HEK293 (cell line): Measurements from ENCODE around the gene SCNN1G.

Experiments
- CTCF ChIA-PET: fragments of 350-600 bp; formaldehyde crosslinking; extraction: SDS; loops from one replicate; lab custom pipeline; 2021; ENCODE audit warnings: antibody characterized with exemption; lab: Yijun Ruan, JAX
- POLR2A ChIA-PET: fragments of 300-600 bp; formaldehyde crosslinking; extraction: SDS; loops from one replicate; lab custom pipeline; 2020; ENCODE audit warnings: antibody characterized with exemption, inconsistent platforms; lab: Yijun Ruan, JAX
- H3K27ac ChIP-seq: fragments of 200-500 bp; sonication (Bioruptor generic); 2 replicates; pipeline ENCODE4 v1.5.1; 2014; ENCODE audit warnings: low read depth, low read length, control low read depth, inconsistent platforms; ENCODE audit errors: extremely low read depth
- H3K36me3 ChIP-seq, 2 experiments: fragments of 200-500 bp in 1 of 2; sonication (Bioruptor generic) in 1 of 2; 1 replicate in 1 of 2; 2 replicates in 1 of 2; pipeline ENCODE4 v1.5.1; 2014 to 2017; ENCODE audit warnings: inconsistent platforms in 2 of 2, low read length in 2 of 2; ENCODE audit not compliant: control insufficient read depth in 2 of 2, insufficient read depth in 1 of 2
- H3K4me1 ChIP-seq: fragments of 200-500 bp; sonication (Bioruptor generic); 2 replicates; pipeline ENCODE4 v1.5.1; 2014; ENCODE audit warnings: mild to moderate bottlenecking, low read length, inconsistent platforms; ENCODE audit not compliant: control insufficient read depth, insufficient read depth
- H3K4me3 ChIP-seq: 2 replicates; pipeline ENCODE4 v1.5.1; 2011; ENCODE audit warnings: low read depth, mild to moderate bottlenecking, control low read depth, low read length, moderate library complexity
- H3K9me3 ChIP-seq: fragments of 200-500 bp; sonication (Bioruptor generic); 2 replicates; pipeline ENCODE4 v1.5.1; 2014; ENCODE audit warnings: low read depth, low read length, inconsistent platforms; ENCODE audit not compliant: control insufficient read depth, insufficient read depth
- ELK4 ChIP-seq: IDR thresholded peaks from 2 replicates; pipeline ENCODE4 v1.6.1; 2011; ENCODE audit warnings: mild to moderate bottlenecking, low read depth, low read length, borderline replicate concordance
- KLF8 ChIP-seq: fragments of 450-650 bp; formaldehyde crosslinking; IDR thresholded peaks from 2 replicates; pipeline ENCODE4 v1.5.1; 2016; ENCODE audit warnings: missing biosample characterization, missing genetic modification characterization
- MEIS1 ChIP-seq: sonication (generic); formaldehyde crosslinking; IDR thresholded peaks from 2 replicates; pipeline ENCODE4 v1.8.1; 2022; ENCODE audit warnings: missing genetic modification reagents, mild to moderate bottlenecking, borderline replicate concordance
- OVOL3 ChIP-seq: fragments of 450-650 bp; formaldehyde crosslinking; IDR thresholded peaks from 2 replicates; pipeline ENCODE4 v1.5.1; 2016; ENCODE audit warnings: missing biosample characterization, missing genetic modification characterization
- PATZ1 ChIP-seq: fragments of 450-650 bp; formaldehyde crosslinking; IDR thresholded peaks from 2 replicates; pipeline ENCODE4 v1.5.1; 2016; ENCODE audit warnings: missing biosample characterization, missing genetic modification characterization
- TRIM28 ChIP-seq: IDR thresholded peaks from 2 replicates; pipeline ENCODE4 v1.6.1; 2011; ENCODE audit warnings: low read length, control low read depth, borderline replicate concordance
- WT1 ChIP-seq: fragments of 450-650 bp; formaldehyde crosslinking; IDR thresholded peaks from 2 replicates; pipeline ENCODE4 v1.5.1; 2016; ENCODE audit warnings: missing biosample characterization, missing genetic modification characterization
- ZBTB17 ChIP-seq: fragments of 450-650 bp; formaldehyde crosslinking; IDR thresholded peaks from 2 replicates; pipeline ENCODE4 v1.5.1; 2016; ENCODE audit warnings: missing biosample characterization, missing genetic modification characterization
- ZBTB48 ChIP-seq: fragments of 450-650 bp; formaldehyde crosslinking; IDR thresholded peaks from 2 replicates; pipeline ENCODE4 v1.5.1; 2016; ENCODE audit warnings: missing biosample characterization, missing genetic modification characterization
- ZEB2 ChIP-seq: fragments of 450-650 bp; formaldehyde crosslinking; IDR thresholded peaks from 2 replicates; pipeline ENCODE4 v1.5.1; 2016; ENCODE audit warnings: missing biosample characterization, missing genetic modification characterization
- ZIC2 ChIP-seq: fragments of 450-650 bp; formaldehyde crosslinking; IDR thresholded peaks from 2 replicates; pipeline ENCODE4 v1.5.1; 2016; ENCODE audit warnings: missing biosample characterization, missing genetic modification characterization
- ZNF10 ChIP-seq: fragments of 450-650 bp; formaldehyde crosslinking; IDR thresholded peaks from 2 replicates; pipeline ENCODE4 v1.5.1; 2017; ENCODE audit warnings: missing biosample characterization, missing genetic modification characterization
- ZNF175 ChIP-seq: fragments of 450-650 bp; formaldehyde crosslinking; IDR thresholded peaks from 2 replicates; pipeline ENCODE4 v1.5.1; 2016; ENCODE audit warnings: missing biosample characterization, missing genetic modification characterization
- ZNF19 ChIP-seq: fragments of 450-650 bp; formaldehyde crosslinking; IDR thresholded peaks from 2 replicates; pipeline ENCODE4; 2016; ENCODE audit warnings: missing biosample characterization, missing genetic modification characterization, low read depth
- ZNF266 ChIP-seq: fragments of 450-650 bp; formaldehyde crosslinking; IDR thresholded peaks from 2 replicates; pipeline ENCODE4 v1.5.1; 2016; ENCODE audit warnings: missing biosample characterization, missing genetic modification characterization, low read depth
- ZNF341 ChIP-seq: fragments of 450-650 bp; formaldehyde crosslinking; IDR thresholded peaks from 2 replicates; pipeline ENCODE4; 2016; ENCODE audit warnings: low read depth, missing biosample characterization, missing genetic modification characterization
- ZNF366 ChIP-seq: fragments of 450-650 bp; formaldehyde crosslinking; conservative IDR thresholded peaks from 2 replicates; pipeline ENCODE4 v1.5.1; 2016; ENCODE audit warnings: missing biosample characterization, missing genetic modification characterization
- ZNF48 ChIP-seq: fragments of 450-650 bp; formaldehyde crosslinking; IDR thresholded peaks from 2 replicates; pipeline ENCODE4 v1.5.1; 2016; ENCODE audit warnings: missing biosample characterization, missing genetic modification characterization
- ZNF571 ChIP-seq: fragments of 450-650 bp; formaldehyde crosslinking; IDR thresholded peaks from 2 replicates; pipeline ENCODE4 v1.5.0; 2017; ENCODE audit warnings: missing biosample characterization, missing genetic modification characterization
- ZNF624 ChIP-seq: fragments of 450-650 bp; formaldehyde crosslinking; IDR thresholded peaks from 2 replicates; pipeline ENCODE4 v1.5.1; 2017; ENCODE audit warnings: missing biosample characterization, missing genetic modification characterization
- ZNF768 ChIP-seq: fragments of 450-650 bp; formaldehyde crosslinking; IDR thresholded peaks from 2 replicates; pipeline ENCODE4 v1.5.1; 2018; ENCODE audit warnings: missing biosample characterization, mild to moderate bottlenecking, missing genetic modification characterization

SCNN1G gene

GRCh38 chr16:23164736-23165135, 17.8 kb upstream of the SCNN1G start:
- TF ChIP-seq ZNF48 (tag by site-specific recombination): no peak
- TF ChIP-seq ZNF366: no peak
- no peak for TF ChIP-seq KLF8 (tag by site-specific recombination)
- no peak for TF ChIP-seq WT1
- no peak for TF ChIP-seq ZNF19 (tag by site-specific recombination)
- TF ChIP-seq OVOL3: no peak
- no peak for TF ChIP-seq ZNF266
- no peak for TF ChIP-seq ZNF341
- no peak for TF ChIP-seq MEIS1 (CRISPR knock-in tag)
- TF ChIP-seq PATZ1 (tag by site-specific recombination): no peak
- no peak for TF ChIP-seq ZEB2
- TF ChIP-seq ZNF768: no peak
- TF ChIP-seq ZBTB48 (tag by site-specific recombination): no peak
- no peak for TF ChIP-seq TRIM28
- TF ChIP-seq ZNF571 (tag by site-specific recombination): no peak
- Histone ChIP-seq H3K9me3 (no peaks in the 10 kb centered on the region), H3K4me3 (no peak overlapping the region), H3K36me3 (no peaks in the 10 kb centered on the region), H3K4me1 (no peaks in the 10 kb centered on the region), H3K27ac (no peak overlapping the region)
- ChIA-PET CTCF (interaction anchor here (0.6 kb wide), 1 partner anchor 92 kb away, joined by 3 read pairs; no protein-coding TSS in a partner anchor), POLR2A (interaction anchor here (0.6 kb wide), 1 partner anchor 36 kb away, joined by 3 read pairs; no protein-coding TSS in a partner anchor)

- POLR2A ChIA-PET: interaction anchor here (0.7 kb wide), 1 partner anchor 815 kb away, joined by 5 read pairs; no protein-coding TSS in a partner anchor
- CTCF ChIA-PET: interaction anchor here (0.6 kb wide), 1 partner anchor 261 kb away, joined by 3 read pairs; no protein-coding TSS in a partner anchor
- H3K9me3 ChIP-seq: no peaks in the 10 kb centered on the region
These were observed 10.0 kb upstream of the SCNN1G start for GRCh38 chr16:23172583-23172982.

GRCh38 chr16:23172994-23173393, 9.6 kb upstream of the SCNN1G start:
- CTCF ChIA-PET: no interaction called here
- H3K4me1 ChIP-seq: no peaks in the 10 kb centered on the region
- H3K36me3 ChIP-seq: no peaks in the 10 kb centered on the region
- POLR2A ChIA-PET: no interaction called here
- H3K4me3 ChIP-seq: no peak overlapping the region
- H3K9me3 ChIP-seq: no peaks in the 10 kb centered on the region
- TF ChIP-seq ZBTB17 (tag by site-specific recombination): no peak
- no peak for TF ChIP-seq ZNF624 (tag by site-specific recombination)
- TF ChIP-seq ELK4: no peak
- TF ChIP-seq ZNF175 (tag by site-specific recombination): no peak
- no peak overlapping the region for H3K27ac ChIP-seq

More at GRCh38 chr16:23172583-23172982, 10.0 kb upstream of the SCNN1G start:
- Histone ChIP-seq H3K4me1 (no peaks in the 10 kb centered on the region), H3K36me3 (no peaks in the 10 kb centered on the region), H3K27ac (no peak overlapping the region)
- TF ChIP-seq ZIC2 (tag by site-specific recombination) (peak; percentile 28; the same call in 1 of the 2 replicates), ZNF10 (tag by site-specific recombination) (no peak)
- TF ChIP-seq, all 188 proteins: peak for 1
- H3K4me3 ChIP-seq: no peak overlapping the region
